DOHH2 (cell line): Measurements from ENCODE around the gene MYBPHL.

Experiments
- H3F3A ChIP-seq: fragments of 200-600 bp; sonication (generic), shearing (Covaris generic); 2 replicates; pipeline ENCODE4 v1.6.0; 2016; ENCODE audit warnings: antibody characterized with exemption, mild to moderate bottlenecking; ENCODE audit not compliant: control insufficient read depth, insufficient read depth
- H3K27ac ChIP-seq: fragments of 200-600 bp; sonication (generic); 2 replicates; pipeline ENCODE4 v1.5.1; 2014; ENCODE audit warnings: low read depth, mild to moderate bottlenecking, low read length, moderate library complexity
- H3K27me3 ChIP-seq: fragments of 200-600 bp; sonication (generic); 2 replicates; pipeline ENCODE4 v1.6.1; 2014; ENCODE audit warnings: mild to moderate bottlenecking, low read length, mixed read lengths; ENCODE audit not compliant: control insufficient read depth
- H3K36me3 ChIP-seq: fragments of 200-600 bp; sonication (generic); 2 replicates; pipeline ENCODE4 v1.6.1; 2014; ENCODE audit warnings: mild to moderate bottlenecking, low read length, moderate library complexity, mixed read lengths; ENCODE audit not compliant: control insufficient read depth
- H3K4me1 ChIP-seq: fragments of 200-600 bp; sonication (generic); 2 replicates; pipeline ENCODE4 v1.6.1; 2014; ENCODE audit warnings: mild to moderate bottlenecking, low read length, mixed read lengths; ENCODE audit not compliant: control insufficient read depth
- H3K4me2 ChIP-seq: fragments of 200-600 bp; sonication (generic); 2 replicates; pipeline ENCODE4 v1.6.0; 2014; ENCODE audit warnings: mild to moderate bottlenecking, low read length, moderate library complexity
- H3K4me3 ChIP-seq: fragments of 200-600 bp; sonication (generic); 2 replicates; pipeline ENCODE4 v1.5.1; 2014; ENCODE audit warnings: mild to moderate bottlenecking, low read length, mixed read lengths
- H3K79me2 ChIP-seq: fragments of 200-600 bp; sonication (generic); 2 replicates; pipeline ENCODE4 v1.6.1; 2014; ENCODE audit warnings: mild to moderate bottlenecking, low read length, mixed read lengths; ENCODE audit not compliant: control insufficient read depth
- H3K9me2 ChIP-seq: fragments of 200-600 bp; sonication (generic); replicated peaks from 2 replicates; pipeline ENCODE4 v1.6.1; 2014; ENCODE audit warnings: mild to moderate bottlenecking, low read length, mixed read lengths; ENCODE audit not compliant: control insufficient read depth
- H3K9me3 ChIP-seq: fragments of 200-600 bp; sonication (generic); 2 replicates; pipeline ENCODE4 v1.6.1; 2014; ENCODE audit warnings: antibody characterized with exemption, low read length, mixed read lengths; ENCODE audit not compliant: control insufficient read depth, insufficient read depth
- H4K20me1 ChIP-seq: fragments of 200-600 bp; sonication (generic); 2 replicates; pipeline ENCODE4 v1.6.0; 2014; ENCODE audit warnings: low read depth, mild to moderate bottlenecking, antibody characterized with exemption, low read length, moderate library complexity; ENCODE audit not compliant: control insufficient read depth, insufficient read depth
- EZH2phosphoT487 ChIP-seq: fragments of 200-600 bp; sonication (generic); IDR thresholded peaks from 2 replicates; pipeline ENCODE4 v1.6.1; 2017; ENCODE audit warnings: borderline replicate concordance, mild to moderate bottlenecking, antibody characterized with exemption, low read length, moderate library complexity, mixed read lengths
- TF ChIP-seq, protein P1 (sequence below): fragments of 200-600 bp; sonication (generic); IDR thresholded peaks from one replicate; pipeline ENCODE4 v1.5.1; 2014; ENCODE audit warnings: antibody characterized with exemption, mild to moderate bottlenecking, low read depth, low read length; ENCODE audit not compliant: poor library complexity, severe bottlenecking

Gene MYBPHL

DNA sequence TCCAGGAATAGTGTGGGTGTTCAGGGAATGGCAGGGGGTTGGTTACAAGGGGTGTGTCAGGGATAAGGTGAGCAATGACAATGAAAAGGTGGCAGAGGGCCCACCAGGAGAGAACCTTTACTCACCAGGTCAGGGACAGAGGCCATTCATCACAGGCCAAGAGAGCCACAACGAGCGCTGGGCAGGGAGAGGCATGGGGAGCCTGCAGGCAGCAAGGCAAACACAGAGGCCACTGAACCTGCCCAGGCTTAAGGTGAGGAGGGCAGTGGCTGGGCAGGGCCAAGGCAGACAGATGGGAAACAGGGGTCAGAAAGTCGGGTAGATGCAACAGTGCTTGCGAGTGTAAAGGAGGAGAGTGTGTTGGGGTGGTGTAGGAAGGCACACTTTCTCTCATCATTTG lies 28.3 kb upstream of the MYBPHL start:
- Histone ChIP-seq H3K4me1 (no peaks in the 10 kb centered on the region), H3K27ac (no peak overlapping the region), H3F3A (no peaks in the 10 kb centered on the region), H3K4me2 (no peak overlapping the region), H3K9me2 (no peaks in the 10 kb centered on the region), H3K36me3 (peaks cover 22% of the 10 kb centered on the region), H3K27me3 (no peaks in the 10 kb centered on the region), H3K79me2 (no peaks in the 10 kb centered on the region), H3K9me3 (peaks cover 14% of the 10 kb centered on the region; the same call in 1 of the 2 replicates), H4K20me1 (no peaks in the 10 kb centered on the region), H3K4me3 (no peak overlapping the region)
- TF ChIP-seq, protein P1, sequence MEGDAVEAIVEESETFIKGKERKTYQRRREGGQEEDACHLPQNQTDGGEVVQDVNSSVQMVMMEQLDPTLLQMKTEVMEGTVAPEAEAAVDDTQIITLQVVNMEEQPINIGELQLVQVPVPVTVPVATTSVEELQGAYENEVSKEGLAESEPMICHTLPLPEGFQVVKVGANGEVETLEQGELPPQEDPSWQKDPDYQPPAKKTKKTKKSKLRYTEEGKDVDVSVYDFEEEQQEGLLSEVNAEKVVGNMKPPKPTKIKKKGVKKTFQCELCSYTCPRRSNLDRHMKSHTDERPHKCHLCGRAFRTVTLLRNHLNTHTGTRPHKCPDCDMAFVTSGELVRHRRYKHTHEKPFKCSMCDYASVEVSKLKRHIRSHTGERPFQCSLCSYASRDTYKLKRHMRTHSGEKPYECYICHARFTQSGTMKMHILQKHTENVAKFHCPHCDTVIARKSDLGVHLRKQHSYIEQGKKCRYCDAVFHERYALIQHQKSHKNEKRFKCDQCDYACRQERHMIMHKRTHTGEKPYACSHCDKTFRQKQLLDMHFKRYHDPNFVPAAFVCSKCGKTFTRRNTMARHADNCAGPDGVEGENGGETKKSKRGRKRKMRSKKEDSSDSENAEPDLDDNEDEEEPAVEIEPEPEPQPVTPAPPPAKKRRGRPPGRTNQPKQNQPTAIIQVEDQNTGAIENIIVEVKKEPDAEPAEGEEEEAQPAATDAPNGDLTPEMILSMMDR = no peak
- no peak for TF ChIP-seq EZH2phosphoT487

DNA sequence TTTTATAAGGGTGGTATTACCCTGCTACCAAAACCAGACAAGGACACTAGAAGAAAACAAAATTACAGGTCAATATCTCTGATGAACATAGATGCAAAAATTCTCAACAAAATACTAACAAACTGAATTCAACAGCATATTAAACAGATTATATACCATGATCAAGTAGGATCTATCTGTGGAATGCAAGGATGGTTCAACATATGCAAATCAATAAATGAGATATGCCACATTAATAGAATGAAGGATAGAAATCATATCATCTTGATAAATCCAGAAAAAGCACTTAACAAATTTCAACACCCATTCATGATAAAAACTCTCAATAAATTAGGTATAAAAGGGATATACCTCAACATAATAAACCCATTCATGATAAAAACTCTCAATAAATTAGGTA lies 24.3 kb upstream of the MYBPHL start:
- Histone ChIP-seq H4K20me1 (no peaks in the 10 kb centered on the region), H3K36me3 (peaks cover 18% of the 10 kb centered on the region)

DNA sequence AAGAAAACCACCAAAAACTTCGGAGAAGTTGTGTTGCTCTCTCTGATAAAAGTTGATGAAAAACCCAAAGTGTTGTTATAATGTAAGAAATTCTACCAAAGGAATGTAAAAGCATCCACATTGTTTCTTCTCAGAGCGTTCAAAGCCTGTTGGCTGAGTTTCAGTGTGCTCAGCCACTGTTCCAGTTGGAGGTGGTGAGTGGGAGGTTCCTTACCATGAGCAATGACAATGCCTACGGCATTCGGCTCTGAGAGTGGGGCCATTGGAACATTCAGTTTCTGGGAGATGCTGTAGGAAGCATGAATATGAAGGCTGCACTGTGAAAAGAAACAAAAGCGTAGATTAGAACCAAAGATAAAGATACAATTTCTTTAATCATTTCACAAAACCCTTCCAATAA lies 20.5 kb upstream of the MYBPHL start:
- no peaks in the 10 kb centered on the region for H3K79me2 ChIP-seq
- no peaks in the 10 kb centered on the region for H3K27me3 ChIP-seq
- H3K36me3 ChIP-seq = peaks cover 18% of the 10 kb centered on the region
- no peaks in the 10 kb centered on the region for H3F3A ChIP-seq
- no peaks in the 10 kb centered on the region for H3K4me1 ChIP-seq
- no peaks in the 10 kb centered on the region for H3K9me2 ChIP-seq
- H3K27ac ChIP-seq = no peak overlapping the region
- peaks cover 11% of the 10 kb centered on the region; the same call in 1 of the 2 replicates for H3K9me3 ChIP-seq
- H3K4me2 ChIP-seq = no peak overlapping the region
- no peak overlapping the region for H3K4me3 ChIP-seq
- H4K20me1 ChIP-seq = no peaks in the 10 kb centered on the region
- no peak for TF ChIP-seq EZH2phosphoT487
- TF ChIP-seq, protein P1 = no peak

More for the DNA sequence above, 24.3 kb upstream of the MYBPHL start:
- H3K79me2 ChIP-seq = no peaks in the 10 kb centered on the region
- peaks cover 14% of the 10 kb centered on the region; the same call in 1 of the 2 replicates for H3K9me3 ChIP-seq
- no peak overlapping the region for H3K27ac ChIP-seq
- H3K9me2 ChIP-seq = no peaks in the 10 kb centered on the region
- TF ChIP-seq, protein P1 = no peak
- TF ChIP-seq EZH2phosphoT487 = no peak
- H3K4me1 ChIP-seq = no peaks in the 10 kb centered on the region
- H3F3A ChIP-seq = no peaks in the 10 kb centered on the region
- no peak overlapping the region for H3K4me3 ChIP-seq
- H3K27me3 ChIP-seq = no peaks in the 10 kb centered on the region
- H3K4me2 ChIP-seq = no peak overlapping the region

DNA sequence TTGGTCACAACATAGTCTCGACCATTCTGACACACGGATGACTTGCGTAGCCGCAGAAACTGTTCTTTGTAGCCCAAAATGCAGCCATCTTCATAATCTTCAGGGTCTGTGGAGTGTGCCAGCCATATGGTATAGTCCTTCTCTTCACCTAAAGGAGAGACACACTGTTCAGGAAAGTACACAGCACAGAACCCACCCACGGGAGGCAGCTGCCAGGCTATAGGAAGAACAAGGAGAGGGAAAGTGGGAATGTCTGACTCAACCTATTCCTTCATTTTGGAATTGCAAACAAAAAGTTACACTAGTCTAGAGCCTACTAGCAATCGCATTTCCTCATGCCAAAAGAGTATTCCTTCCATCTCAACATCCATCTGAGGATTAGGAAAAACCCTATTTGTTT lies 16.2 kb upstream of the MYBPHL start:
- Histone ChIP-seq H4K20me1 (no peaks in the 10 kb centered on the region), H3K27me3 (no peaks in the 10 kb centered on the region), H3K9me2 (no peaks in the 10 kb centered on the region), H3K79me2 (no peaks in the 10 kb centered on the region), H3K27ac (no peak overlapping the region), H3K4me2 (no peak overlapping the region), H3K9me3 (no peaks in the 10 kb centered on the region), H3K4me1 (no peaks in the 10 kb centered on the region), H3K36me3 (peaks cover 7% of the 10 kb centered on the region), H3F3A (no peaks in the 10 kb centered on the region), H3K4me3 (no peak overlapping the region)
- TF ChIP-seq EZH2phosphoT487 = no peak
- TF ChIP-seq, protein P1 = no peak
